Liver (tissue), 9 donors: Measurements from ENCODE around the gene MSI2. TPM values are rescaled to one million over a fixed set of nuclear protein-coding genes. Genes with fewer than 3 reads are reported as not detected.

ENCODE experiments used
- DNase-seq: peaks from one replicate; pipeline ENCODE4 v3.0.0-alpha.2; 2017; ENCODE audit warnings: low spot score
- H3K27ac ChIP-seq, 2 donors: one replicate each; pipeline ENCODE4 v1.7.0; 2013; ENCODE audit warnings: inconsistent platforms in 2 of 2, low read length in 2 of 2, control low read depth in 1 of 2, low read depth in 1 of 2, mild to moderate bottlenecking in 1 of 2
- H3K27me3 ChIP-seq, 4 donors: one replicate each; pipeline versions ENCODE4 v1.6.1 to v1.7.0; 2013; ENCODE audit warnings: low read length in 3 of 4, inconsistent platforms in 1 of 4, mild to moderate bottlenecking in 1 of 4, moderate library complexity in 1 of 4; ENCODE audit not compliant: control insufficient read depth in 4 of 4, insufficient read depth in 4 of 4
- H3K36me3 ChIP-seq, 4 donors: one replicate each; pipeline versions ENCODE4 v1.6.1 to v1.7.0; 2013; ENCODE audit warnings: low read length in 3 of 4, mild to moderate bottlenecking in 3 of 4, low read depth in 1 of 4, moderate library complexity in 1 of 4; ENCODE audit not compliant: control insufficient read depth in 4 of 4, insufficient read depth in 3 of 4
- H3K4me1 ChIP-seq, 4 donors: one replicate each; pipeline versions ENCODE4 v1.6.1 to v1.7.0; 2013; ENCODE audit warnings: low read length in 3 of 4, mild to moderate bottlenecking in 3 of 4, moderate library complexity in 1 of 4; ENCODE audit not compliant: control insufficient read depth in 4 of 4, insufficient read depth in 4 of 4
- H3K4me3 ChIP-seq, 3 donors: one replicate each; pipeline versions ENCODE4 v1.6.1 to v1.7.0; 2013; ENCODE audit warnings: low read length in 3 of 3, control low read depth in 1 of 3, low read depth in 1 of 3, mild to moderate bottlenecking in 1 of 3
- H3K9ac ChIP-seq, 2 donors: one replicate each; pipeline ENCODE4 v1.7.0; 2013; ENCODE audit warnings: low read length in 2 of 2, mild to moderate bottlenecking in 2 of 2, moderate library complexity in 2 of 2, control low read depth in 1 of 2, low read depth in 1 of 2
- H3K9me3 ChIP-seq, 4 donors: one replicate each; pipeline versions ENCODE4 v1.6.1 to v1.7.0; 2013; ENCODE audit warnings: low read length in 3 of 4; ENCODE audit not compliant: control insufficient read depth in 4 of 4
- ATF3 ChIP-seq: IDR thresholded peaks from 2 replicates; pipeline ENCODE4 v1.6.1; 2016; ENCODE audit warnings: antibody characterized with exemption
- CTCF ChIP-seq: fragments of 150-350 bp; IDR thresholded peaks from 2 replicates; pipeline ENCODE4 v1.5.1; 2017; ENCODE audit warnings: improper control_type of control experiment, low read depth, low read length; ENCODE audit not compliant: missing input control
- EGR1 ChIP-seq, 2 donors: IDR thresholded peaks; 2 replicates each; pipeline ENCODE4 v1.6.1; 2016 to 2018; ENCODE audit warnings: antibody characterized with exemption in 2 of 2, low read depth in 2 of 2
- FOXA1 ChIP-seq: IDR thresholded peaks from 2 replicates; pipeline ENCODE4 v1.6.1; 2016; ENCODE audit warnings: antibody characterized with exemption
- FOXA2 ChIP-seq: IDR thresholded peaks from 2 replicates; pipeline ENCODE4 v1.6.1; 2016; ENCODE audit warnings: antibody characterized with exemption
- GABPA ChIP-seq, 2 donors: IDR thresholded peaks in 1 of 2; conservative IDR thresholded peaks in 1 of 2; 2 replicates each; pipeline ENCODE4 v1.6.1; 2016; ENCODE audit warnings: antibody characterized with exemption in 2 of 2, mild to moderate bottlenecking in 1 of 2, moderate library complexity in 1 of 2
- HNF4A ChIP-seq, 2 donors: conservative IDR thresholded peaks; 2 replicates each; pipeline ENCODE4 v1.6.1; 2016; ENCODE audit warnings: antibody characterized with exemption in 2 of 2, mild to moderate bottlenecking in 2 of 2
- HNF4G ChIP-seq: IDR thresholded peaks from 2 replicates; pipeline ENCODE4 v1.6.1; 2016; ENCODE audit warnings: antibody characterized with exemption
- JUND ChIP-seq, 2 donors: IDR thresholded peaks; 2 replicates each; pipeline ENCODE4 v1.6.1; 2016; ENCODE audit warnings: antibody characterized with exemption in 2 of 2
- MAX ChIP-seq: IDR thresholded peaks from 2 replicates; pipeline ENCODE4 v1.6.1; 2016; ENCODE audit warnings: antibody characterized with exemption
- NR2F2 ChIP-seq: IDR thresholded peaks from 2 replicates; pipeline ENCODE4 v1.6.1; 2016; ENCODE audit warnings: antibody characterized with exemption
- RAD21 ChIP-seq, 2 donors: IDR thresholded peaks; 2 replicates each; pipeline ENCODE4 v1.6.1; 2016; ENCODE audit warnings: antibody characterized with exemption in 2 of 2, mild to moderate bottlenecking in 2 of 2
- RXRA ChIP-seq, 2 donors: IDR thresholded peaks; 2 replicates each; pipeline ENCODE4 v1.6.1; 2017 to 2018; ENCODE audit warnings: antibody characterized with exemption in 2 of 2, mild to moderate bottlenecking in 1 of 2
- SP1 ChIP-seq: IDR thresholded peaks from 2 replicates; pipeline ENCODE4 v1.6.1; 2018; ENCODE audit warnings: antibody characterized with exemption, mild to moderate bottlenecking
- TAF1 ChIP-seq: conservative IDR thresholded peaks from 2 replicates; pipeline ENCODE4 v1.6.1; 2016; ENCODE audit warnings: antibody characterized with exemption, mild to moderate bottlenecking
- YY1 ChIP-seq: IDR thresholded peaks from 2 replicates; pipeline ENCODE4 v1.6.1; 2016; ENCODE audit warnings: antibody characterized with exemption, mild to moderate bottlenecking
- ZBTB33 ChIP-seq: IDR thresholded peaks from 2 replicates; pipeline ENCODE4 v1.6.1; 2016; ENCODE audit warnings: antibody characterized with exemption
- WGBS: extraction: QIAGEN DNeasy Blood & Tissue Kit; methylation state at CpG from one replicate; pipeline ENCODE4 v1.1.7; 2013; 5-methylcytosine and 5-hydroxymethylcytosine counted together
- polyA plus RNA-seq, 2 donors: library from polyadenylated mRNA; stranded (reverse) in 1 of 2; unstranded in 1 of 2; fragments of 200-250 nt in 1 of 2; fragments of >200 nt in 1 of 2; fragmentation: Nextera tagmentation in 1 of 2; extraction: Ambion mirVana in 1 of 2; gene quantifications; one replicate each; pipeline versions ENCODE4 v1.2.1 to v1.2.3, GENCODE V29; 2013 to 2015
- total RNA-seq, 2 donors: library from RNA; depleted of rRNA; stranded (reverse); fragments of >200 nt; gene quantifications; one replicate each; pipeline ENCODE4 v1.2.3, GENCODE V29; 2014
- TF ChIP-seq, protein P1 (sequence below): IDR thresholded peaks from 2 replicates; pipeline ENCODE4 v1.6.1; 2016; ENCODE audit warnings: antibody characterized with exemption, mild to moderate bottlenecking
- donor health status: healthy.
- donor health status: healthy.
- donor health status: healthy.
- donor health status: healthy.
- donor health status: healthy.

MSI2 gene
- total and polyA plus RNA-seq, 4 donors, result 5.7 to 15.6 (median 9.2) TPM

DNA sequence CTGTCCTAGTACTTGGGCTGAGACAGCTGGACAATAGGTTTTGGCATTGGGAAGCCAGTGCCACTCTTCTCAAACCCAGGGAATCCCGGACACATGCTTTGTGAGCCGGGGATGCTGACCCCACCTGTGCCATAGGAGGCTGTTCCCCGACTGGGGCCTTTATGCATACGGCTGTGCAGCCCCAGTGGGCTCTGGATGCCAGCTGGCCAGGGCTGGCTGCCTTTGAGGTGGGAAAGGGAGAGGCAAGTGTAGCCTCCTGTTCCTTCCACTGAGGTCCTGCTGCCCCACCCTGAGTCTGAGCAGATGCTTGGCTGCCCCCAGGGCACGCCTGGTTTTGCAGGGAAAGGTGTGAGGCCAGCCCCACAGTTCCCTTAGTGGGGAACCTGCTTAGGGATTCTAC lies 383.1 kb downstream of the MSI2 start:
- TF ChIP-seq EGR1 (IDR thresholded peaks at IDR 0.05; ENCODE audit: low read depth in 2 of 2) (no peak), RXRA (IDR thresholded peaks at IDR 0.05) (no peak)
- 98% methylated on average over 5 of the region's 5 CpGs for WGBS
- Histone ChIP-seq H3K4me1 (no peaks in the 10 kb centered on the region), H3K36me3 (no peaks in the 10 kb centered on the region), H3K27me3 (no peaks in the 10 kb centered on the region), H3K9me3 (no peaks in the 10 kb centered on the region), H3K27ac (no peak overlapping the region), H3K4me3 (no peak overlapping the region), H3K9ac (no peak overlapping the region)
- no peak for DNase-seq

DNA sequence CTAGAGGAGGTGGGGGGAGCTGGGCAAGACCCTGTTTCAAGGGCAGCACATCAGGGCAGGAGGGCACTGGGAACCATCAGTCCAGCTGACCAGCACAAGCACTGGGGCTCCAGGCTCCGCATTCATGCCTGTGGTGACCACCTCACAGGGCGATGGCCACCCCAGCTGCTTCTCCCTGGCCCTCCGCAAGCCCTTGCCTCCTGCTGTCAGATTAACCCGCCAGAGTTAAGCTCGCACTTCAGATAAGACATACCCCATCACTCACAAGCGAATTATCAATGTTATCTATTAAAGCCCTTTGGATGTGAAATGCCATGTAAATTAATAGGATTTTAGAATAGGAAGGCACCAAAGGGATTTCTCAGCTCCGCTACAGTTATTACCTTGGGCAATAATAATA lies 383.8 kb downstream of the MSI2 start:
- no peaks in the 10 kb centered on the region for H3K36me3 ChIP-seq
- no peak overlapping the region for H3K27ac ChIP-seq
- H3K9ac ChIP-seq, result no peak overlapping the region
- no peaks in the 10 kb centered on the region for H3K4me1 ChIP-seq
- no peak for DNase-seq
- no peak overlapping the region for H3K4me3 ChIP-seq
- TF ChIP-seq HNF4G, result no peak
- TF ChIP-seq MAX, result no peak
- no peak for TF ChIP-seq EGR1 (IDR thresholded peaks at IDR 0.05; ENCODE audit: low read depth in 2 of 2)
- no peak for TF ChIP-seq ATF3
- TF ChIP-seq FOXA1, result no peak
- no peak for TF ChIP-seq RXRA (IDR thresholded peaks at IDR 0.05)
- TF ChIP-seq HNF4A (conservative IDR thresholded peaks at IDR 0.05), result no peak
- TF ChIP-seq FOXA2, result no peak
- no peak for TF ChIP-seq ZBTB33
- TF ChIP-seq, protein P1, sequence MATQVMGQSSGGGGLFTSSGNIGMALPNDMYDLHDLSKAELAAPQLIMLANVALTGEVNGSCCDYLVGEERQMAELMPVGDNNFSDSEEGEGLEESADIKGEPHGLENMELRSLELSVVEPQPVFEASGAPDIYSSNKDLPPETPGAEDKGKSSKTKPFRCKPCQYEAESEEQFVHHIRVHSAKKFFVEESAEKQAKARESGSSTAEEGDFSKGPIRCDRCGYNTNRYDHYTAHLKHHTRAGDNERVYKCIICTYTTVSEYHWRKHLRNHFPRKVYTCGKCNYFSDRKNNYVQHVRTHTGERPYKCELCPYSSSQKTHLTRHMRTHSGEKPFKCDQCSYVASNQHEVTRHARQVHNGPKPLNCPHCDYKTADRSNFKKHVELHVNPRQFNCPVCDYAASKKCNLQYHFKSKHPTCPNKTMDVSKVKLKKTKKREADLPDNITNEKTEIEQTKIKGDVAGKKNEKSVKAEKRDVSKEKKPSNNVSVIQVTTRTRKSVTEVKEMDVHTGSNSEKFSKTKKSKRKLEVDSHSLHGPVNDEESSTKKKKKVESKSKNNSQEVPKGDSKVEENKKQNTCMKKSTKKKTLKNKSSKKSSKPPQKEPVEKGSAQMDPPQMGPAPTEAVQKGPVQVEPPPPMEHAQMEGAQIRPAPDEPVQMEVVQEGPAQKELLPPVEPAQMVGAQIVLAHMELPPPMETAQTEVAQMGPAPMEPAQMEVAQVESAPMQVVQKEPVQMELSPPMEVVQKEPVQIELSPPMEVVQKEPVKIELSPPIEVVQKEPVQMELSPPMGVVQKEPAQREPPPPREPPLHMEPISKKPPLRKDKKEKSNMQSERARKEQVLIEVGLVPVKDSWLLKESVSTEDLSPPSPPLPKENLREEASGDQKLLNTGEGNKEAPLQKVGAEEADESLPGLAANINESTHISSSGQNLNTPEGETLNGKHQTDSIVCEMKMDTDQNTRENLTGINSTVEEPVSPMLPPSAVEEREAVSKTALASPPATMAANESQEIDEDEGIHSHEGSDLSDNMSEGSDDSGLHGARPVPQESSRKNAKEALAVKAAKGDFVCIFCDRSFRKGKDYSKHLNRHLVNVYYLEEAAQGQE, result no peak
- TF ChIP-seq NR2F2, result no peak
- no peak for TF ChIP-seq TAF1
- TF ChIP-seq YY1, result no peak
- no peak for TF ChIP-seq GABPA (IDR thresholded peaks at IDR 0.05 in 1 of 2, conservative IDR thresholded peaks at IDR 0.05 in 1 of 2)
- TF ChIP-seq JUND (IDR thresholded peaks at IDR 0.05), result no peak
- TF ChIP-seq RAD21 (IDR thresholded peaks at IDR 0.05), result no peak
- no peak for TF ChIP-seq SP1
- no peak for TF ChIP-seq CTCF
- H3K9me3 ChIP-seq, result no peaks in the 10 kb centered on the region
- WGBS, result 98% methylated on average over 7 of the region's 7 CpGs
- no peaks in the 10 kb centered on the region for H3K27me3 ChIP-seq
